ENCODE results near the gene CCDC120. TPM values are rescaled to one million over a fixed set of nuclear protein-coding genes. Genes with fewer than 3 reads are reported as not detected.
A peak's percentile ranks its signal among the peaks of the same experiment; 100 is the strongest.

The CCDC120 gene
- total RNA-seq, 2 donors from 2014 or later, result 8.7 to 9.0 TPM

GRCh38 chrX:49043987-49044281 is 14.9 kb upstream of the CCDC120 start:
- Mint-ChIP-seq H3K4me3 (peak overlapping the region; percentile 87 to 95), H3K36me3 (ENCODE audit: insufficient read depth in 2 of 2) (no peaks in the 10 kb centered on the region), H3K27ac (no peak overlapping the region), H3K27me3 (ENCODE audit: low read depth) (no peaks in the 10 kb centered on the region), H3K9me3 (no peaks in the 10 kb centered on the region), H3K4me1 (ENCODE audit: low read depth) (peaks cover 36% of the 10 kb centered on the region)
- no peak for ATAC-seq (replicated peaks in 1 of 2)
- no peak for DNase-seq

- peaks cover 28% of the 10 kb centered on the region for H3K27me3 Mint-ChIP-seq (ENCODE audit: low read depth)
- peak overlapping the region; percentile 78 to 89 for H3K4me3 Mint-ChIP-seq
- peak overlapping the region; percentile 97 for H3K27ac Mint-ChIP-seq
- peaks cover 26% of the 10 kb centered on the region for H3K4me1 Mint-ChIP-seq (ENCODE audit: low read depth)
- peaks cover 2 to 5% of the 10 kb centered on the region in 2 donors for H3K9me3 Mint-ChIP-seq
- ATAC-seq (replicated peaks in 1 of 2) (peak; percentile 91 to 92), DNase-seq (peak; percentile 79 to 81)
- H3K36me3 Mint-ChIP-seq (ENCODE audit: insufficient read depth in 2 of 2), result peaks cover 0 to 9% of the 10 kb centered on the region in 2 donors
Measured at GRCh38 chrX:49053223-49054072, 5.4 kb upstream of the CCDC120 start.

GRCh38 chrX:49054073-49054762 is 4.6 kb upstream of the CCDC120 start:
- H3K4me1 Mint-ChIP-seq (ENCODE audit: low read depth), result peaks cover 26% of the 10 kb centered on the region
- peaks cover 28% of the 10 kb centered on the region for H3K27me3 Mint-ChIP-seq (ENCODE audit: low read depth)
- H3K9me3 Mint-ChIP-seq, result peaks cover 2 to 5% of the 10 kb centered on the region in 2 donors
- H3K36me3 Mint-ChIP-seq (ENCODE audit: insufficient read depth in 2 of 2), result peaks cover 0 to 9% of the 10 kb centered on the region in 2 donors
- DNase-seq (no peak), ATAC-seq (replicated peaks in 1 of 2) (no peak)
- peak overlapping the region; percentile 78 to 89 for H3K4me3 Mint-ChIP-seq
- H3K27ac Mint-ChIP-seq, result peak overlapping the region; percentile 96

GRCh38 chrX:49059201-49059600 is 402 bp downstream of the CCDC120 start:
- peaks cover 9% of the 10 kb centered on the region for H3K27me3 Mint-ChIP-seq (ENCODE audit: low read depth)
- H3K36me3 Mint-ChIP-seq (ENCODE audit: insufficient read depth in 2 of 2), result peaks cover 0 to 2% of the 10 kb centered on the region in 2 donors
- DNase-seq, result no peak
- H3K9me3 Mint-ChIP-seq, result no peaks in the 10 kb centered on the region
- ATAC-seq (replicated peaks in 1 of 2), result no peak
- peaks cover 17% of the 10 kb centered on the region for H3K4me1 Mint-ChIP-seq (ENCODE audit: low read depth)
- no peak overlapping the region for H3K27ac Mint-ChIP-seq
- H3K4me3 Mint-ChIP-seq, result no peak overlapping the region

GRCh38 chrX:49059681-49060085 is 884 bp downstream of the CCDC120 start:
- DNase-seq (no peak), ATAC-seq (replicated peaks in 1 of 2) (no peak)
- Mint-ChIP-seq H3K9me3 (no peaks in the 10 kb centered on the region), H3K36me3 (ENCODE audit: insufficient read depth in 2 of 2) (no peaks in the 10 kb centered on the region), H3K27me3 (ENCODE audit: low read depth) (peaks cover 4% of the 10 kb centered on the region), H3K4me1 (ENCODE audit: low read depth) (peaks cover 12% of the 10 kb centered on the region), H3K27ac (no peak overlapping the region), H3K4me3 (no peak overlapping the region)

GRCh38 chrX:49060914-49061313 is 2.1 kb downstream of the CCDC120 start:
- ATAC-seq (replicated peaks in 1 of 2), result no peak
- Mint-ChIP-seq H3K9me3 (no peaks in the 10 kb centered on the region), H3K27me3 (ENCODE audit: low read depth) (no peaks in the 10 kb centered on the region), H3K36me3 (ENCODE audit: insufficient read depth in 2 of 2) (no peaks in the 10 kb centered on the region), H3K4me1 (ENCODE audit: low read depth) (peaks cover 2% of the 10 kb centered on the region), H3K27ac (no peak overlapping the region), H3K4me3 (no peak overlapping the region)
- DNase-seq, result no peak

- Mint-ChIP-seq H3K36me3 (ENCODE audit: insufficient read depth in 2 of 2) (no peaks in the 10 kb centered on the region), H3K4me3 (no peak overlapping the region), H3K4me1 (ENCODE audit: low read depth) (no peaks in the 10 kb centered on the region), H3K27ac (no peak overlapping the region), H3K27me3 (ENCODE audit: low read depth) (no peaks in the 10 kb centered on the region), H3K9me3 (no peaks in the 10 kb centered on the region)
- DNase-seq (no peak), ATAC-seq (replicated peaks in 1 of 2) (no peak)
Measured at GRCh38 chrX:49061490-49061889, 2.7 kb downstream of the CCDC120 start.

GRCh38 chrX:49061916-49062315 is 3.1 kb downstream of the CCDC120 start:
- H3K36me3 Mint-ChIP-seq (ENCODE audit: insufficient read depth in 2 of 2), result no peaks in the 10 kb centered on the region
- ATAC-seq (replicated peaks in 1 of 2), result no peak
- DNase-seq, result no peak

GRCh38 chrX:49063715-49064114 is 4.9 kb downstream of the CCDC120 start:
- no peaks in the 10 kb centered on the region for H3K4me1 Mint-ChIP-seq (ENCODE audit: low read depth)
- no peaks in the 10 kb centered on the region for H3K9me3 Mint-ChIP-seq
- no peaks in the 10 kb centered on the region for H3K27me3 Mint-ChIP-seq (ENCODE audit: low read depth)
- ATAC-seq (replicated peaks in 1 of 2) (no peak), DNase-seq (no peak)
- no peaks in the 10 kb centered on the region for H3K36me3 Mint-ChIP-seq (ENCODE audit: insufficient read depth in 2 of 2)
- H3K4me3 Mint-ChIP-seq, result no peak overlapping the region
- H3K27ac Mint-ChIP-seq, result no peak overlapping the region

More at GRCh38 chrX:49061916-49062315, 3.1 kb downstream of the CCDC120 start:
- no peaks in the 10 kb centered on the region for H3K27me3 Mint-ChIP-seq (ENCODE audit: low read depth)
- H3K4me3 Mint-ChIP-seq, result no peak overlapping the region
- H3K9me3 Mint-ChIP-seq, result no peaks in the 10 kb centered on the region
- H3K27ac Mint-ChIP-seq, result no peak overlapping the region
- H3K4me1 Mint-ChIP-seq (ENCODE audit: low read depth), result no peaks in the 10 kb centered on the region

GRCh38 chrX:49064303-49064702 is 5.5 kb downstream of the CCDC120 start:
- H3K27me3 Mint-ChIP-seq (ENCODE audit: low read depth), result no peaks in the 10 kb centered on the region
- no peak overlapping the region for H3K27ac Mint-ChIP-seq
- ATAC-seq (replicated peaks in 1 of 2) (no peak), DNase-seq (no peak)
- no peaks in the 10 kb centered on the region for H3K36me3 Mint-ChIP-seq (ENCODE audit: insufficient read depth in 2 of 2)
- H3K9me3 Mint-ChIP-seq, result no peaks in the 10 kb centered on the region
- H3K4me3 Mint-ChIP-seq, result no peak overlapping the region
- H3K4me1 Mint-ChIP-seq (ENCODE audit: low read depth), result no peaks in the 10 kb centered on the region

- no peaks in the 10 kb centered on the region for H3K36me3 Mint-ChIP-seq (ENCODE audit: insufficient read depth in 2 of 2)
- ATAC-seq (replicated peaks in 1 of 2) (no peak), DNase-seq (no peak)
- H3K27me3 Mint-ChIP-seq (ENCODE audit: low read depth), result no peaks in the 10 kb centered on the region
- H3K9me3 Mint-ChIP-seq, result no peaks in the 10 kb centered on the region
- H3K4me1 Mint-ChIP-seq (ENCODE audit: low read depth), result no peaks in the 10 kb centered on the region
- no peak overlapping the region for H3K27ac Mint-ChIP-seq
- no peak overlapping the region for H3K4me3 Mint-ChIP-seq
Measured at GRCh38 chrX:49064735-49065134, 5.9 kb downstream of the CCDC120 start.

GRCh38 chrX:49066278-49066677 is 7.5 kb downstream of the CCDC120 start:
- Mint-ChIP-seq H3K4me1 (ENCODE audit: low read depth) (no peaks in the 10 kb centered on the region), H3K9me3 (no peaks in the 10 kb centered on the region), H3K27ac (no peak overlapping the region), H3K27me3 (ENCODE audit: low read depth) (no peaks in the 10 kb centered on the region), H3K36me3 (ENCODE audit: insufficient read depth in 2 of 2) (no peaks in the 10 kb centered on the region), H3K4me3 (no peak overlapping the region)
- ATAC-seq (replicated peaks in 1 of 2), result no peak
- no peak for DNase-seq

- DNase-seq (no peak), ATAC-seq (replicated peaks in 1 of 2) (no peak)
- H3K9me3 Mint-ChIP-seq, result no peaks in the 10 kb centered on the region
- no peak overlapping the region for H3K27ac Mint-ChIP-seq
- H3K27me3 Mint-ChIP-seq (ENCODE audit: low read depth), result no peaks in the 10 kb centered on the region
- no peaks in the 10 kb centered on the region for H3K36me3 Mint-ChIP-seq (ENCODE audit: insufficient read depth in 2 of 2)
- no peaks in the 10 kb centered on the region for H3K4me1 Mint-ChIP-seq (ENCODE audit: low read depth)
- H3K4me3 Mint-ChIP-seq, result no peak overlapping the region
Measured at GRCh38 chrX:49066690-49067089, 7.9 kb downstream of the CCDC120 start.

All from activated T-cell treated with anti-CD3 and anti-CD28 coated beads, Interleukin-2, amount 50 U/mL, for 72 hours (primary cell).